ENCODE measurements around the gene XYLT1.

Gene XYLT1

DNA sequence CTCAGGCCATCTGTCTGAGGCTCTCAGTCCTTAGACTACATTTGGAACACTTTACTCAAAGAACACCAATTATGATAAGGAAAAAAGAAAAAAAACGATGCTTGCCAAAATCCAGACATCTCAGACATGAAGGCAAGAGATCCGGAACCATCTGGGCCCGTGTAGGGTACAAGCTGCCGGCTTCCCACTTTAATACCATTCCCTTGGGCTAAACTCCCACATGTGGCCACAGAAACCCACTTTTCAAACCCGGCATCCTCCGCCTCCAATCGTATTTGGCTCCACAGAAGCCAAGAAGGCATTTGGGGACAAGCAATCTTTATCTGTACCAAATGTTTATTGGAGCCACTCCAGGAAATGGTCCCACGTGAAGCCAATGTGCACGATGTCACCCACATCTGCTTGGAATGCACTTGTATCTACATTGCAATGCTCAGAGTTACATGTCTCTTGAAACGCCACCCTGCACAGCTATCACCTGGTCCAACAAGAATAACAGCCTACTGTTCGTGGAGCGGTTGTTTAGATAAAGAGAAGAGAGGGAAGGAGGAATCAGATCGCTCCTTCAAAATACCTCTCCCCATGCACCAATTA is 33.5 kb downstream of the XYLT1 start:
- H3K4me3 ChIP-seq = no peak overlapping the region
- no peak for DNase-seq (ENCODE audit: low read depth, low spot score)
- H3K9me3 ChIP-seq (ENCODE audit: low read depth, low read length) = no peaks in the 10 kb centered on the region
- no peak overlapping the region for H3K27ac ChIP-seq
- no peak overlapping the region for H3K9ac ChIP-seq (ENCODE audit: insufficient read length)
- TF ChIP-seq FOXP2 (optimal IDR thresholded peaks at IDR 0.05; ENCODE audit: control extremely low read depth, extremely low read length, insufficient read depth) = no peak
- TF ChIP-seq EZH2 (IDR thresholded peaks at IDR 0.05) = no peak
- no peak for TF ChIP-seq POLR2AphosphoS5 (IDR thresholded peaks at IDR 0.05; ENCODE audit: borderline replicate concordance, low read depth, low read length)
- H3K36me3 ChIP-seq (ENCODE audit: insufficient read depth, low read length) = no peaks in the 10 kb centered on the region

GRCh38 chr16:17435318-17435717 is 35.4 kb downstream of the XYLT1 start:
- no peak for DNase-seq (ENCODE audit: low read depth, low spot score)
- Histone ChIP-seq H3K9me3 (ENCODE audit: low read depth, low read length) (no peaks in the 10 kb centered on the region), H3K36me3 (ENCODE audit: insufficient read depth, low read length) (no peaks in the 10 kb centered on the region), H3K27ac (no peak overlapping the region), H3K9ac (ENCODE audit: insufficient read length) (no peak overlapping the region), H3K4me3 (no peak overlapping the region)
- TF ChIP-seq FOXP2 (optimal IDR thresholded peaks at IDR 0.05; ENCODE audit: control extremely low read depth, extremely low read length, insufficient read depth) (no peak), EZH2 (IDR thresholded peaks at IDR 0.05) (no peak), POLR2AphosphoS5 (IDR thresholded peaks at IDR 0.05; ENCODE audit: borderline replicate concordance, low read depth, low read length) (no peak)

GRCh38 chr16:17433577-17434451 is 36.9 kb downstream of the XYLT1 start:
- Histone ChIP-seq H3K4me3 (no peak overlapping the region), H3K36me3 (ENCODE audit: insufficient read depth, low read length) (no peaks in the 10 kb centered on the region), H3K27ac (no peak overlapping the region)

DNA sequence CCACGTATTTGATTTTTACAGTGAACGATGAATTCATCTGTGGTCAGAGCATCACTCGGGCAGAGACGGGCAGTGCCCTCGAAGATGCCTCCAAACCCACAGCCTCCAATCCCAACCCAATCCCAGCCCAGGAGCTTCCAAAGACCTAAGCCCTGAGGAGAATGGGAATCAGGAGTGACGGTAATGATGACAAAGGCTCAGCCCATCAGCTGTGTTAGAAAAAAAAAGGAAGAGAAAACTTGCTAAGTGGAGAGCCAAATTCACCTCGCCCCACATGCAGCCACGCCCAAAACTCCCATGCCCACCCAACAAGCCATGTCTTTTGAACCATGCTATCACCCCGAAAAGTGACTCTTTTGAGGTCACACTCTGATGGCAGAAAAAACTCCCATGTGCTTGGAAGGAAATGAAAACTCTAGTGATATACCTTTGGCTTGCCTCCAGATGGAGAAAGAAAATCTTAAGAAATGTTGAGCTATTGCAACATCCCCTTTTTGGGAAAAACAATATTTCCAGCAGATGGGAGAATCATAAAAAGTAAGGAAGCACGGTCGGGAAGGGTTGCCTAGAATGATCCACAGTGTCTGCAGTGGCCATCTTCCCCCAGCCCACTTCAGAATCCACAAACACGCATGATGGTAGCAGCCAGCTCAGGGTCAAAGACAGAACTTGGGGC is 37.7 kb downstream of the XYLT1 start:
- no peak for DNase-seq (ENCODE audit: low read depth, low spot score)
- TF ChIP-seq POLR2AphosphoS5 (IDR thresholded peaks at IDR 0.05; ENCODE audit: borderline replicate concordance, low read depth, low read length) = no peak
- no peak for TF ChIP-seq FOXP2 (optimal IDR thresholded peaks at IDR 0.05; ENCODE audit: control extremely low read depth, extremely low read length, insufficient read depth)
- TF ChIP-seq EZH2 (IDR thresholded peaks at IDR 0.05) = no peak
- Histone ChIP-seq H3K9me3 (ENCODE audit: low read depth, low read length) (no peaks in the 10 kb centered on the region), H3K4me3 (no peak overlapping the region), H3K9ac (ENCODE audit: insufficient read length) (no peak overlapping the region), H3K27ac (no peak overlapping the region), H3K36me3 (ENCODE audit: insufficient read depth, low read length) (no peaks in the 10 kb centered on the region)

More at GRCh38 chr16:17433577-17434451, 36.9 kb downstream of the XYLT1 start:
- no peak overlapping the region for H3K9ac ChIP-seq (ENCODE audit: insufficient read length)
- no peak for DNase-seq (ENCODE audit: low read depth, low spot score)
- TF ChIP-seq FOXP2 (optimal IDR thresholded peaks at IDR 0.05; ENCODE audit: control extremely low read depth, extremely low read length, insufficient read depth) = no peak
- TF ChIP-seq EZH2 (IDR thresholded peaks at IDR 0.05) = no peak
- no peak for TF ChIP-seq POLR2AphosphoS5 (IDR thresholded peaks at IDR 0.05; ENCODE audit: borderline replicate concordance, low read depth, low read length)
- H3K9me3 ChIP-seq (ENCODE audit: low read depth, low read length) = no peaks in the 10 kb centered on the region

GRCh38 chr16:17431968-17432625 is 38.7 kb downstream of the XYLT1 start:
- H3K9me3 ChIP-seq (ENCODE audit: low read depth, low read length) = no peaks in the 10 kb centered on the region
- no peak overlapping the region for H3K4me3 ChIP-seq
- H3K27ac ChIP-seq = no peak overlapping the region
- H3K9ac ChIP-seq (ENCODE audit: insufficient read length) = no peak overlapping the region
- no peak for TF ChIP-seq FOXP2 (optimal IDR thresholded peaks at IDR 0.05; ENCODE audit: control extremely low read depth, extremely low read length, insufficient read depth)
- no peak for TF ChIP-seq POLR2AphosphoS5 (IDR thresholded peaks at IDR 0.05; ENCODE audit: borderline replicate concordance, low read depth, low read length)
- no peak for TF ChIP-seq EZH2 (IDR thresholded peaks at IDR 0.05)
- H3K36me3 ChIP-seq (ENCODE audit: insufficient read depth, low read length) = no peaks in the 10 kb centered on the region
- DNase-seq (ENCODE audit: low read depth, low spot score) = no peak

GRCh38 chr16:17431012-17431411 is 39.7 kb downstream of the XYLT1 start:
- Histone ChIP-seq H3K27ac (no peak overlapping the region), H3K36me3 (ENCODE audit: insufficient read depth, low read length) (no peaks in the 10 kb centered on the region), H3K9ac (ENCODE audit: insufficient read length) (no peak overlapping the region), H3K4me3 (no peak overlapping the region), H3K9me3 (ENCODE audit: low read depth, low read length) (no peaks in the 10 kb centered on the region)
- TF ChIP-seq POLR2AphosphoS5 (IDR thresholded peaks at IDR 0.05; ENCODE audit: borderline replicate concordance, low read depth, low read length) (no peak), EZH2 (IDR thresholded peaks at IDR 0.05) (no peak), FOXP2 (optimal IDR thresholded peaks at IDR 0.05; ENCODE audit: control extremely low read depth, extremely low read length, insufficient read depth) (no peak)
- DNase-seq (ENCODE audit: low read depth, low spot score) = no peak

GRCh38 chr16:17426451-17426850 is 44.3 kb downstream of the XYLT1 start:
- no peak overlapping the region for H3K4me3 ChIP-seq
- no peak for DNase-seq (ENCODE audit: low read depth, low spot score)
- no peak overlapping the region for H3K9ac ChIP-seq (ENCODE audit: insufficient read length)
- no peaks in the 10 kb centered on the region for H3K36me3 ChIP-seq (ENCODE audit: insufficient read depth, low read length)
- no peak overlapping the region for H3K27ac ChIP-seq
- TF ChIP-seq POLR2AphosphoS5 (IDR thresholded peaks at IDR 0.05; ENCODE audit: borderline replicate concordance, low read depth, low read length) (no peak), EZH2 (IDR thresholded peaks at IDR 0.05) (no peak), FOXP2 (optimal IDR thresholded peaks at IDR 0.05; ENCODE audit: control extremely low read depth, extremely low read length, insufficient read depth) (no peak)
- no peaks in the 10 kb centered on the region for H3K9me3 ChIP-seq (ENCODE audit: low read depth, low read length)

DNA sequence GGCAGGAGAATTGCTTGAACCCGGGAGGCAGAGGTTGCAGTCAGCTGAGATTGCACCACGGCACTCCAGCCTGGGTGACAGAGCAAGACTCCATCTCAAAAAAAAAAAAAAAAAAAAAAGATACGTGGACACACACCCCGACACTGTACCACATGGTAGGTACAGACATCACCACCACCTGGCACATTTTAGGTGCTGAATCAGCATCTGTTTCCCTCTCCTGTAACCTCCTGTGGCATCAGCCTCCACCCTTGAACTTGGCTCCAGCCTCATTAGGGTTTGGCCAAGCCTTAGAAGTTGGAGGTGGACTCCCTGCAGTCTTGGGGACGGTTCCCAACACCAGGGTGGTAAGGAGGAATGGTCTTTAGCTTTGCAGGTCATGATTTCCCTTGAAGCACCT is 46.0 kb downstream of the XYLT1 start:
- Histone ChIP-seq H3K9me3 (ENCODE audit: low read depth, low read length) (no peaks in the 10 kb centered on the region), H3K9ac (ENCODE audit: insufficient read length) (no peak overlapping the region), H3K4me3 (no peak overlapping the region), H3K27ac (no peak overlapping the region), H3K36me3 (ENCODE audit: insufficient read depth, low read length) (no peaks in the 10 kb centered on the region)
- no peak for TF ChIP-seq FOXP2 (optimal IDR thresholded peaks at IDR 0.05; ENCODE audit: control extremely low read depth, extremely low read length, insufficient read depth)
- TF ChIP-seq EZH2 (IDR thresholded peaks at IDR 0.05) = no peak
- TF ChIP-seq POLR2AphosphoS5 (IDR thresholded peaks at IDR 0.05; ENCODE audit: borderline replicate concordance, low read depth, low read length) = no peak
- no peak for DNase-seq (ENCODE audit: low read depth, low spot score)

Data from SK-N-MC (cell line).